Activated T-helper 1 cell treated with Interleukin-2 at 50 U/mL for 16 hours (primary cell): Measurements from ENCODE around the gene SLC38A3.
"Not testable (repeated sequence)": the region's sequence is repeated elsewhere in the genome, so short reads cannot be mapped to it uniquely, and the experiment has no call there.

Experiments
- DNase-seq: peaks from one replicate; pipeline ENCODE4 v3.0.0-alpha.2; 2020; ENCODE audit warnings: low read depth

Gene SLC38A3

GRCh38 chr3:50231581-50231980 lies 26.5 kb downstream of the SLC38A3 start:
- DNase-seq: no peak

GRCh38 chr3:50232303-50232702 lies 27.2 kb downstream of the SLC38A3 start:
- DNase-seq: no peak

- no peak for DNase-seq
These were observed 28.1 kb downstream of the SLC38A3 start for GRCh38 chr3:50233176-50233575.

- DNase-seq: peak; percentile 99
These were observed 30.8 kb downstream of the SLC38A3 start, which contains the start of gene GNAI2 for GRCh38 chr3:50235716-50236483. GNAI2 (plus strand) TSS chr3:50236204; CDS start chr3:50236336, 132 bp downstream.

GRCh38 chr3:50236484-50237132 lies 31.5 kb downstream of the SLC38A3 start:
- DNase-seq: no peak

GRCh38 chr3:50237133-50237651 lies 32.1 kb downstream of the SLC38A3 start:
- DNase-seq: no peak

GRCh38 chr3:50237754-50238548 lies 32.9 kb downstream of the SLC38A3 start:
- DNase-seq: peak; percentile 82

- no peak for DNase-seq
These were observed 33.5 kb downstream of the SLC38A3 start for GRCh38 chr3:50238549-50239026.

GRCh38 chr3:50239649-50240048 lies 34.6 kb downstream of the SLC38A3 start:
- DNase-seq: no peak

GRCh38 chr3:50241163-50241562 lies 36.1 kb downstream of the SLC38A3 start:
- no peak for DNase-seq

GRCh38 chr3:50241713-50242380 lies 36.8 kb downstream of the SLC38A3 start:
- DNase-seq: no peak

- no peak for DNase-seq
These were observed 37.3 kb downstream of the SLC38A3 start for GRCh38 chr3:50242381-50242770.

GRCh38 chr3:50242851-50243542 lies 37.9 kb downstream of the SLC38A3 start:
- DNase-seq: no peak

GRCh38 chr3:50243543-50243895 lies 38.4 kb downstream of the SLC38A3 start:
- DNase-seq: no peak

GRCh38 chr3:50244813-50245212 lies 39.7 kb downstream of the SLC38A3 start:
- DNase-seq: not testable (repeated sequence)

- no peak for DNase-seq
These were observed 40.2 kb downstream of the SLC38A3 start for GRCh38 chr3:50245251-50245745.

- DNase-seq: peak; percentile 91
These were observed 40.9 kb downstream of the SLC38A3 start for GRCh38 chr3:50245831-50246516.

GRCh38 chr3:50246517-50246954 lies 41.5 kb downstream of the SLC38A3 start:
- peak; percentile 63 for DNase-seq

GRCh38 chr3:50248387-50248786 lies 43.3 kb downstream of the SLC38A3 start:
- DNase-seq: no peak

GRCh38 chr3:50249457-50249856 lies 44.4 kb downstream of the SLC38A3 start:
- DNase-seq: no peak
